HL-60 (cell line): ENCODE results near the gene MACROD2.

Source experiments
- DNase-seq, 2 experiments: peaks; one replicate each; pipeline ENCODE4 v3.0.0-alpha.2; 2010 to 2020; ENCODE audit warnings: low read depth in 1 of 2, low spot score in 1 of 2
- H3K27ac ChIP-seq: fragments of 250-450 bp; sonication (Bioruptor Pico); replicated peaks from 2 replicates; pipeline ENCODE4 v1.5.1; 2020; ENCODE audit warnings: mild to moderate bottlenecking, moderate library complexity
- H3K27me3 ChIP-seq: fragments of 250-450 bp; sonication (Bioruptor Pico); 2 replicates; pipeline ENCODE4 v1.5.1; 2021; ENCODE audit warnings: mild to moderate bottlenecking, moderate library complexity; ENCODE audit not compliant: insufficient read depth, poor library complexity, severe bottlenecking
- H3K4me3 ChIP-seq: replicated peaks from 2 replicates; pipeline ENCODE4 v1.5.1; 2011; ENCODE audit warnings: mild to moderate bottlenecking, control low read depth, low read length; ENCODE audit not compliant: insufficient read depth
- GABPA ChIP-seq: IDR thresholded peaks from 2 replicates; pipeline ENCODE4 v1.6.1; 2012; ENCODE audit warnings: low read depth
- POLR2AphosphoS5 ChIP-seq: IDR thresholded peaks from 2 replicates; pipeline ENCODE4 v1.6.1; 2012; ENCODE audit warnings: low read depth
- REST ChIP-seq: IDR thresholded peaks from 2 replicates; pipeline ENCODE4 v1.6.1; 2012; ENCODE audit warnings: low read depth; ENCODE audit not compliant: insufficient replicate concordance
- SPI1 ChIP-seq: IDR thresholded peaks from 2 replicates; pipeline ENCODE4 v1.6.1; 2012; ENCODE audit warnings: low read depth, mild to moderate bottlenecking, borderline replicate concordance
- TF ChIP-seq, protein P1 (sequence below): IDR thresholded peaks from one replicate; pipeline ENCODE4 v1.5.1; 2011; ENCODE audit warnings: low read length, control low read depth, inconsistent platforms; ENCODE audit not compliant: insufficient read depth

MACROD2 gene

GRCh38 chr20:15789079-15789478 is 1793.8 kb downstream of the MACROD2 start:
- no peak overlapping the region for H3K27ac ChIP-seq

DNA sequence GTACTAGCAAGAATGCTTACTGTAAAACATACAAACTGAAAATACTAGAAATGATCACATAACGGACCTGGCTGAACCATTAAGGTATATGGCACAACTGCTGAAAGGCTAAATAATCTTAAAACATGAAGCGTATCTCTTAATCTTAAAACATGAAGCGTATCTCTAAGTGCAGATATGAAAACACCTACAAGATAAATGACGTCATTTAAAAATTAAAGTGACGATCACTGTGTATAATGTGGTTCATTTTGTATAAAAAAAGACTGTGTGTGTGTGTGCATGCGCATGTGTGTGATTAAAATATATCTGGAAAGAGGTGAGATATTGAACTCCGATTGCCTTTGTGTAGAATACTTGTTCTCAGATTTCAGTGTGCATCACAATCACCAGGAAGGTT is 1797.5 kb downstream of the MACROD2 start:
- TF ChIP-seq POLR2AphosphoS5 (no peak), REST (no peak), SPI1 (no peak), GABPA (no peak)
- TF ChIP-seq, protein P1, sequence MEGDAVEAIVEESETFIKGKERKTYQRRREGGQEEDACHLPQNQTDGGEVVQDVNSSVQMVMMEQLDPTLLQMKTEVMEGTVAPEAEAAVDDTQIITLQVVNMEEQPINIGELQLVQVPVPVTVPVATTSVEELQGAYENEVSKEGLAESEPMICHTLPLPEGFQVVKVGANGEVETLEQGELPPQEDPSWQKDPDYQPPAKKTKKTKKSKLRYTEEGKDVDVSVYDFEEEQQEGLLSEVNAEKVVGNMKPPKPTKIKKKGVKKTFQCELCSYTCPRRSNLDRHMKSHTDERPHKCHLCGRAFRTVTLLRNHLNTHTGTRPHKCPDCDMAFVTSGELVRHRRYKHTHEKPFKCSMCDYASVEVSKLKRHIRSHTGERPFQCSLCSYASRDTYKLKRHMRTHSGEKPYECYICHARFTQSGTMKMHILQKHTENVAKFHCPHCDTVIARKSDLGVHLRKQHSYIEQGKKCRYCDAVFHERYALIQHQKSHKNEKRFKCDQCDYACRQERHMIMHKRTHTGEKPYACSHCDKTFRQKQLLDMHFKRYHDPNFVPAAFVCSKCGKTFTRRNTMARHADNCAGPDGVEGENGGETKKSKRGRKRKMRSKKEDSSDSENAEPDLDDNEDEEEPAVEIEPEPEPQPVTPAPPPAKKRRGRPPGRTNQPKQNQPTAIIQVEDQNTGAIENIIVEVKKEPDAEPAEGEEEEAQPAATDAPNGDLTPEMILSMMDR: no peak
- H3K4me3 ChIP-seq: no peak overlapping the region
- no peaks in the 10 kb centered on the region for H3K27me3 ChIP-seq
- H3K27ac ChIP-seq: no peak overlapping the region
- DNase-seq: no peak

More at GRCh38 chr20:15789079-15789478, 1793.8 kb downstream of the MACROD2 start:
- no peak for DNase-seq
- Histone ChIP-seq H3K4me3 (no peak overlapping the region), H3K27me3 (no peaks in the 10 kb centered on the region)
- no peak for TF ChIP-seq SPI1
- no peak for TF ChIP-seq GABPA
- TF ChIP-seq REST: no peak
- TF ChIP-seq, protein P1: no peak

DNA sequence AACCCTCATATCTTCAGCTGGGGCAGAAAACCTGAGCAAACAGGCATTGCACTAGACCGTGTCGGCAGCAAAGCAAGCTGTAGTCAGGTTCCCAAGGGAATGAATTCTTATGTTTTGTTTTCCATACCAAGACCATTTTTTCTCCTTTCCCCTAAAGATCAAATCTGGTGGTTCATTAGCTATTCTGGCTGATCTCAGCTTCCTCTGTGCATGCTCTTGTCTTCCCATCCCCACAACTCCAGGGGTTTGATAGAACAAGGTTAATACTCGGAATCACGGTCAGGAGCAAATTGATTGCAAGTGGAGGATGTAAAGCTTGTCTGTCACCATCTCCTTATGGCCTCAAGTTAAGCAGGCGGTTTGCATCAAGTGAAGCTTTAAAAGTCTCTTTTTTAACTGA is 1799.1 kb downstream of the MACROD2 start:
- no peak for DNase-seq
- Histone ChIP-seq H3K4me3 (no peak overlapping the region), H3K27me3 (no peaks in the 10 kb centered on the region), H3K27ac (no peak overlapping the region)
- TF ChIP-seq GABPA (no peak), REST (no peak)
